Gastroesophageal sphincter (tissue), 4 donors: ENCODE measurements around the gene MTHFD2L. TPM values are rescaled to one million over a fixed set of nuclear protein-coding genes. Genes with fewer than 3 reads are reported as not detected.

ENCODE experiments used
- ATAC-seq: fragments of 150-250 bp; one replicate; pipeline ENCODE4 v1.9.1; 2016; ENCODE audit warnings: mild to moderate bottlenecking, moderate library complexity
- H3K27ac ChIP-seq, 4 donors: fragments of 200-600 bp; sonication (generic) in 3 of 4; 1 replicate in 3 of 4; 2 replicates in 1 of 4; pipeline ENCODE4 v1.5.1; 2016 to 2019
- H3K27me3 ChIP-seq: fragments of 200-600 bp; sonication (generic); one replicate; pipeline ENCODE4 v1.5.1; 2019
- H3K36me3 ChIP-seq, 2 donors: fragments of 200-600 bp; sonication (generic); one replicate each; pipeline ENCODE4 v1.5.1; 2019; ENCODE audit warnings: control low read depth in 1 of 2
- H3K4me1 ChIP-seq, 3 donors: fragments of 200-600 bp; sonication (generic); 1 replicate in 2 of 3; 2 replicates in 1 of 3; pipeline ENCODE4 v1.5.1; 2016 to 2019; ENCODE audit warnings: control low read depth in 2 of 3
- H3K4me3 ChIP-seq, 2 donors: fragments of 200-600 bp; sonication (generic); one replicate each; pipeline ENCODE4 v1.5.1; 2019; ENCODE audit warnings: mild to moderate bottlenecking in 1 of 2, moderate library complexity in 1 of 2
- H3K9me3 ChIP-seq, 3 donors: fragments of 200-600 bp; sonication (generic); one replicate each; pipeline ENCODE4 v1.5.1; 2017 to 2019; ENCODE audit warnings: control low read depth in 2 of 3
- EP300 ChIP-seq: sonication (generic); formaldehyde crosslinking; IDR thresholded peaks from one replicate; pipeline ENCODE4 v1.6.1; 2017; ENCODE audit warnings: antibody characterized with exemption, mild to moderate bottlenecking
- POLR2A ChIP-seq, 2 donors: fragments of 450-650 bp; IDR thresholded peaks; one replicate each; pipeline ENCODE4 v1.6.1; 2017; ENCODE audit warnings: antibody characterized with exemption in 2 of 2, mild to moderate bottlenecking in 2 of 2, moderate library complexity in 1 of 2
- POLR2AphosphoS5 ChIP-seq: sonication (generic); formaldehyde crosslinking; IDR thresholded peaks from one replicate; pipeline ENCODE4 v1.6.1; 2017; ENCODE audit warnings: antibody characterized with exemption
- WGBS, 2 donors: methylation state at CpG; one replicate each; pipeline ENCODE4 v1.1.5; 2018; ENCODE audit warnings: low coverage in 1 of 2; 5-methylcytosine and 5-hydroxymethylcytosine counted together
- total RNA-seq, 4 donors: library from RNA; depleted of rRNA; stranded (reverse); fragments of >200 nt; gene quantifications; one replicate each; pipeline ENCODE4 v1.1.0, GENCODE V29; 2016
- TF ChIP-seq, protein P1 (sequence below), 4 experiments: fragments of 200-600 bp in 2 of 4; fragments of 450-650 bp in 2 of 4; sonication (generic) in 1 of 4; IDR thresholded peaks; one replicate each; pipeline ENCODE4 v1.5.1; 2017 to 2019; ENCODE audit warnings: antibody characterized with exemption in 4 of 4, mild to moderate bottlenecking in 2 of 4, moderate library complexity in 2 of 4

Gene MTHFD2L
- total RNA-seq, 4 donors from 2014 or later, result 12.4 to 29.0 (median 23.4) TPM

DNA sequence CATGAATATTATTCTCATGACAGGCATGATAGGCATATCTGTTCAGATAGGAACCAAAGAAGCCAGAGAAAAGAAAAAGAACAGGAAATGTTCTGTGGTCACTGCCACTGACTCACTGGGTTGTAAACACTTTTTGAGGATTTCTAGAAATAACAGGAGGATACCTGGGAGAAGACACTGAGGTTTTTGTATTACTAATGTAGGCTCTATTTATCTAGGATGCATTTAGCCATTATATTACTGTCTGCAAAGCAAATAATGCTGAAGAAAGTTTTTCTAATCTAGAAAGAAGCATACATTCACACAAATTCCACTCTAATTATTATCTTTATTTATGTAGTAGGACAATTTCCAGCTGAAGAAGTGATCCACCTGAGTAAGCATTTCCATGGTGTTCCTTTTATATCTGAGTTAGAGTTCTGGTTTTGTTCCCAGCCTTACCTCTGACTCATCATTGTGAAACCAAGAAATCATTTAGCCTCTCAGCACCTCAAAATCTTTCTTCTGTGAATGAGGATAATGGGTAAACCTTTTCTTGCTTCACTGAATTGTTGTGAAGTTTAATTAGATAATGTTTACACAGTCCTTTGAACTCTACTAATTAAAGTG lies 110.2 kb downstream of the MTHFD2L start:
- ATAC-seq, result no peak
- H3K4me1 ChIP-seq, result no peaks in the 10 kb centered on the region
- H3K4me3 ChIP-seq, result no peak overlapping the region
- H3K27me3 ChIP-seq, result no peaks in the 10 kb centered on the region
- TF ChIP-seq EP300, result no peak
- TF ChIP-seq POLR2A (IDR thresholded peaks at IDR 0.05), result no peak
- TF ChIP-seq, protein P1, sequence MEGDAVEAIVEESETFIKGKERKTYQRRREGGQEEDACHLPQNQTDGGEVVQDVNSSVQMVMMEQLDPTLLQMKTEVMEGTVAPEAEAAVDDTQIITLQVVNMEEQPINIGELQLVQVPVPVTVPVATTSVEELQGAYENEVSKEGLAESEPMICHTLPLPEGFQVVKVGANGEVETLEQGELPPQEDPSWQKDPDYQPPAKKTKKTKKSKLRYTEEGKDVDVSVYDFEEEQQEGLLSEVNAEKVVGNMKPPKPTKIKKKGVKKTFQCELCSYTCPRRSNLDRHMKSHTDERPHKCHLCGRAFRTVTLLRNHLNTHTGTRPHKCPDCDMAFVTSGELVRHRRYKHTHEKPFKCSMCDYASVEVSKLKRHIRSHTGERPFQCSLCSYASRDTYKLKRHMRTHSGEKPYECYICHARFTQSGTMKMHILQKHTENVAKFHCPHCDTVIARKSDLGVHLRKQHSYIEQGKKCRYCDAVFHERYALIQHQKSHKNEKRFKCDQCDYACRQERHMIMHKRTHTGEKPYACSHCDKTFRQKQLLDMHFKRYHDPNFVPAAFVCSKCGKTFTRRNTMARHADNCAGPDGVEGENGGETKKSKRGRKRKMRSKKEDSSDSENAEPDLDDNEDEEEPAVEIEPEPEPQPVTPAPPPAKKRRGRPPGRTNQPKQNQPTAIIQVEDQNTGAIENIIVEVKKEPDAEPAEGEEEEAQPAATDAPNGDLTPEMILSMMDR (IDR thresholded peaks at IDR 0.05), result no peak
- H3K27ac ChIP-seq, result no peak overlapping the region
- no peaks in the 10 kb centered on the region for H3K36me3 ChIP-seq
- H3K9me3 ChIP-seq, result no peaks in the 10 kb centered on the region

DNA sequence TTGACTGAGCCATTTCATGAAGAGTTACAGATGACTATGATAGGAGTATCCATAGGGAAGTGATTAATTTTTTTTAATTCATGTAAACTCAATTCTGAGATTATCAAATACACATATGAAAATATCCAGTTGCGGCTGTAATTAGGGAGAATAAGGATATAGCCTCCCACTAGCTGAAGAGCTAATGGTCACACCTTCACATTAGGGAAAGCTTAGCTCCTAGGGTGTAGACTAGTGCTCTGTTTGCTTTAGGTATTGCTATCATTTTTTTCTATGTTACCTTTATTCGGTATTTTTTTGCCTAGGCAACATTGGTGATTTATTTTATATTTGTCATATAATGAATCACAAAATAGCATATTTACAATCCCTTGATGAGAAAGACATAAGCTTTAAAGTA lies 110.7 kb downstream of the MTHFD2L start:
- Histone ChIP-seq H3K4me1 (no peaks in the 10 kb centered on the region), H3K4me3 (no peak overlapping the region), H3K36me3 (no peaks in the 10 kb centered on the region), H3K9me3 (no peaks in the 10 kb centered on the region), H3K27me3 (no peaks in the 10 kb centered on the region), H3K27ac (no peak overlapping the region)
- WGBS, 2 donors, result 85 to 86% methylated on average over 1 to 2 of the region's 2 CpGs
- TF ChIP-seq POLR2AphosphoS5 (no peak), POLR2A (IDR thresholded peaks at IDR 0.05) (no peak), EP300 (no peak)
- TF ChIP-seq, protein P1 (IDR thresholded peaks at IDR 0.05), result no peak
- no peak for ATAC-seq

DNA sequence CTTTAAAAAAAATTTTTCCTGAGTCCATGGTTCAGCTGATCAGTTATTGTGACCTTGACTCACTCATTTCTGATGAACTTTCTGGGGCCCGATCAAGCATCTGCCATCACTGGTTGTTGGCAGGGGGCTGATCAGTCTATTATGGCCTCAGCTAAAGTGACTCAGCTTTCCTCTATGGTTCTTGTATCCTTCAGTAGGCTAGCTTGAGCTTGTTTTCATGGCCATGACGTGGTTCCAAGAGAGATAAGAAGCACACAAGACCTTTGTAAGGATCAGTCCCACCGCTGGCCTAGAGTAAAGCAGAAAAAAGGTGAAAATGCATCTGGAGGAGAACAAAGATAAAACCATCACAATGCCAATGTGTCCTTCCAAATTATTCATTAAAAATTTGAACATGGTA lies 120.6 kb downstream of the MTHFD2L start:
- Histone ChIP-seq H3K27ac (no peak overlapping the region), H3K36me3 (peaks cover 0 to 15% of the 10 kb centered on the region in 2 donors), H3K27me3 (no peaks in the 10 kb centered on the region), H3K4me1 (no peaks in the 10 kb centered on the region), H3K4me3 (no peak overlapping the region), H3K9me3 (no peaks in the 10 kb centered on the region)
- ATAC-seq, result no peak
- 93 to 95% methylated on average over 3 of the region's 3 CpGs for WGBS, 2 donors
- TF ChIP-seq POLR2AphosphoS5 (no peak), EP300 (no peak), POLR2A (IDR thresholded peaks at IDR 0.05) (no peak)
- TF ChIP-seq, protein P1 (IDR thresholded peaks at IDR 0.05), result no peak

DNA sequence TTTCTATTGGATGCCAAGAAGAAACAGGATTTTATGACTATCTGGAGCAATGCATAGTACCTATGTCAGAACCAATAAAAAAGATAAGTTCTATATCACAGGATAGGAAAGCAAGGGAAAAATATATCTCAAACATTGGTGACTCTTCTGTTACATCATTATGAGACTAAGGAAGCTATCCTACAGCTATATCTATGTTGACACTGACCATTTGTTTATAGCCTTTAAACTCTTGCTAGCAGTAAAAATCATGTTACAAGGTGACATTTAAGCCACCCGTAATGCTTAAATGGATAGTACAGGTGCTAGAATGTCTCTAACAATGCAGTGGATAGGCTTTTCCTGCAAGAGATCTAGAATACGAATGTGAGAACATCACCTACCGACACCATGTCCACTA lies 121.8 kb downstream of the MTHFD2L start:
- Histone ChIP-seq H3K27me3 (no peaks in the 10 kb centered on the region), H3K4me1 (no peaks in the 10 kb centered on the region), H3K9me3 (no peaks in the 10 kb centered on the region), H3K27ac (no peak overlapping the region), H3K36me3 (peaks cover 0 to 19% of the 10 kb centered on the region in 2 donors), H3K4me3 (no peak overlapping the region)
- ATAC-seq, result no peak
- WGBS, 2 donors, result 94% methylated on average over 3 of the region's 3 CpGs
- TF ChIP-seq POLR2AphosphoS5, result no peak
- no peak for TF ChIP-seq POLR2A (IDR thresholded peaks at IDR 0.05)
- TF ChIP-seq, protein P1 (IDR thresholded peaks at IDR 0.05), result no peak
- no peak for TF ChIP-seq EP300

DNA sequence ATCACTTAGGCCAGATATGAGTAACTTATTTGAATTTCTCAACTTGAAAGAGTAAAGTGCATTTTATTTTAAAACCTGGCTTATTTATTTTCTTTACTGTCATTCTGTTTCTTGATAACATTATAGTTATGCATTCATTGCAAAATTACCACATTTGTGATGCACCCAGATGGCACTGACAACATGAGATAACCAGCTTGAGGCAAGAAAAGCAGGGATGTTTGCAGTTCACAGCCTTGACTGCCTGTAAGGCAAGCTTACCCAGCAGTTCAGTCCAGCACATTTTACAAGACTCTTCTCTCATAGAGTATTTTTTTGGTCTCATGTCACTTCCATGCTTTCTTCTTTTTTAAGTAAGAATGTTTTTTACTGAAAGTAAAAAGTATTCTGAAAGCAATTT lies 125.0 kb downstream of the MTHFD2L start:
- H3K36me3 ChIP-seq, result peaks cover 0 to 10% of the 10 kb centered on the region in 2 donors
- H3K9me3 ChIP-seq, result no peaks in the 10 kb centered on the region
- no peak overlapping the region for H3K27ac ChIP-seq
- H3K4me1 ChIP-seq, result no peaks in the 10 kb centered on the region
- no peak for ATAC-seq
- TF ChIP-seq, protein P1 (IDR thresholded peaks at IDR 0.05), result no peak
- no peak for TF ChIP-seq EP300
- H3K4me3 ChIP-seq, result no peak overlapping the region
- no peaks in the 10 kb centered on the region for H3K27me3 ChIP-seq
